ENCODE measurements around the gene SYS1.
A peak's percentile ranks its signal among the peaks of the same experiment; 100 is the strongest.
"Not testable (repeated sequence)": the region's sequence is repeated elsewhere in the genome, so short reads cannot be mapped to it uniquely, and the experiment has no call there.

SYS1 gene

DNA sequence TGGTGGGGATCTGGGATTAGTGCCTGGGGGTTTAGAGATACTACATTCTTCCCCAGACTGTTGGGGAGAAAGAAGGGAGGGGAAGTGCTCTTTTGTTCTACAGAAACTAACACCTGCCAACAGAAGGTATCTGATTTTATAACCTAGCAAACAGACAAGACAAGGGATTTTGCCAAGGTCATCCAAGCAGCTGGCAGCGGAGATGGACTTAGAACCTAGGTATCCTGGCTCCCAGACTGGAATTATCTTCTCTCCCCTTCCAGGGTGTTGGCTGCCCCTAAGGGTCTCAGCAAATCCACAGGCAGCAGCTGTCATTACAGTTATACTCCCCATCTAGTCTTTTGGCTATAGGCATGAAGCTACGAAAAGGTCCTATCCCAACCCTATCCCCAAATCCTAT, 23.2 kb upstream of the SYS1 start:
- DNase-seq (ENCODE audit: low read depth in 2 of 2), result no peak

DNA sequence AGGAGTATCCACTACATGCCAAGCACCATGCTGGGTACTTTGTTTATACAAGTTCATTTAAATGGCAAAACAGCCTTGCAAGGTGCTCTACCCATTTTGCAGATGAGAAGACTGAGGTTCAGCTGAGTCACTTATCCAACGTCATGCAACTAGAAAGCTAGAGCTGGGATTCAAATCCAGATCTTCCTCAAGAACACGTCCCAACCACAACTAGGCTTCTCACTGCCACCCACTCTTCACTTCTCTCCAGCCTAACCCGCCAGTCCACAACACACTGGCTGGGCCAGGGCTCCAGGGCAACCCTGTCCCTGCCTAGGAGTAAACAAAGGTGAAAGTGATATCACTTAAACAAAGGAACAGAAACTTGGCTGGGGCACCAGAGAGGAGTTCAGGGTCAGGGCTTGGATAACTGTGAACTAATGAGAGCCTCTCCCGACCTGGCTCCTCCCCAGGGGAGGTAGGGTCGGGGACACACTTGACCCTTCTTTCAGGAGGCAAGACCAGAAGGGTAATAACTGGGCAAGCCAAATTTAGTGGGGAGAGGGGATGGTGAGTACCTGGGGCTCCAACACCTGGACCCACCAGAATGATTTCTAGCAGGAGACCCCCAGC, 22.6 kb upstream of the SYS1 start:
- no peak for DNase-seq (ENCODE audit: low read depth in 2 of 2)

DNA sequence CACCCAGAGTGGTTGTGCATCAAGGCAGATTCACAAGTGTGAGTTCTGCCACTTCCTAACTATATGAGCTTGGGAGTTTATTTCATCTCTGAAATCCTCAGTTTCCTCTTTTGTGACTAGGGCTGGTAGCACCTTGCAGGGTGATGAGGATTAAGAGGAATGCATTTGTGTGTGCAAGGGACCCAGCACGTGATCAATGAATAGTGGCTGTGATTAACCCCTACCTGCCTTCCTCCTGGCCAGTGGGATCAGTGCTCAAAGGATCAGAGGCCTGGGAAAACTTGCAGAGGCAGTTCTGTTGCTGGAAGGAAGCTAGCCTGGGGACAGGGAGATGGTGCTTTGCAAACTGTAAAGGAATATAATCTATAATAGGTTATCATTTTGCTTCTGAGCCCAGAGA, 22.0 kb upstream of the SYS1 start:
- DNase-seq (ENCODE audit: low read depth in 2 of 2), result no peak

DNA sequence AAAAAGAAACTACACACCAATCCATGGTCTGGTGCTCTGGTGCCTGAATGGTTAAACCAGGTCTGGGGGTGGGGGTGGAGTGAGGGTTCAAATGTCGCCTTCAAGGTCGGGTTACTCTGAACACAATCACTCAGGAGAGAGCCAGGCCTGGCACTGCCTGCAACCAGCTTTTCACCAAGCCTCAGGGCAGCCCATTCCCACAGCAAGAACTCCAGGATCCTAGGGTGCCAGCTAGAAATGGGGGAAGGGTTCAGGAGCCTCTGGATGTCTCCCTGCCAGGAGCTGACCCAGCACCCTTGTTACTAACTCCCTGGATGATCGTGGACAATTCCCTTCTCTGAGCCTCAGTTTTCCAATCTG, 21.4 kb upstream of the SYS1 start:
- no peak for DNase-seq (ENCODE audit: low read depth in 2 of 2)

DNA sequence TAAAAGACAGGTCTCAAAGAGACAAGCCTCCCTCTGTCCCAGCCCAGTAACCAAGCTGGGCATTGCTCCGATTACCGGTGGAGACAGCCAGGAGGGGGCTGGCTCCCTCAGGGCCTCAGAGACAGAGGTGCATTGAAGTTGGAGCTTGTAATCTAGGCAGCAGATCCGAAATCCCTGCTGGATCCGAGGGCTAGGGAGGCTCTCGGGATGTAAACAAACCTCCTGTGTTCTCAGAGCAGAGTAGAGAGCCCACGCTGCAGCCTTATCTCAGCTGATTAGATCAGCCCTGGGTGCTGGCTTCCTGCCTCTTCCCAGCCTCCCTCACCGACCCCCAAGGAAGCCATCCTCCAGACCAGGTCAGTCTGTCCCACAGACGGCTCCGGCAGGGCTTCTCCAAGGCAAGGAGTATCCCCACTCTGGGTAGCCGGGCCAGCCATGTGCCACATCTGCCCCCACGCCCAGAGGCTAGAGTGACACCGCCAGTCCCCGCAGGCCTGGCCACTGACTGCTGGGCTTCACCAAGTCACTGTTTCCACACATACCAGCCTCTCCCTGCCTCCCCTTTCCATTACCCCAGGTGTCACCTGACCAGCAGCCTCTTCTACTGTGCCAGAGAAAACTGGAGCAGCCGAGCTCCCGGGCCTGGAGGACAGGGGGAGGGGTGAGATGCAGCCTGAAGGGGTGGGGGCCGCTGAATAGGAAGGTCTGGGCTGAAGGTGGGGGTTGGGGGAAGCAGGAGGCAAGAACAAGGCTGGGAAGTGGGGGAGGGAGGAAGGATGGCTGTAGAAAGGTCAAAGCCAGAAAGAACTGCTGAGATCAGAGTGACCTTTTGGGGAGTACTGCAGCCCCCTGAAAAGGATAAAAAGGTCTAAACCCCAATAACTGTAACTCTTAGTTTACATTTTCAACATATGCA, 20.8 kb upstream of the SYS1 start:
- no peak for DNase-seq (ENCODE audit: low read depth in 2 of 2)

DNA sequence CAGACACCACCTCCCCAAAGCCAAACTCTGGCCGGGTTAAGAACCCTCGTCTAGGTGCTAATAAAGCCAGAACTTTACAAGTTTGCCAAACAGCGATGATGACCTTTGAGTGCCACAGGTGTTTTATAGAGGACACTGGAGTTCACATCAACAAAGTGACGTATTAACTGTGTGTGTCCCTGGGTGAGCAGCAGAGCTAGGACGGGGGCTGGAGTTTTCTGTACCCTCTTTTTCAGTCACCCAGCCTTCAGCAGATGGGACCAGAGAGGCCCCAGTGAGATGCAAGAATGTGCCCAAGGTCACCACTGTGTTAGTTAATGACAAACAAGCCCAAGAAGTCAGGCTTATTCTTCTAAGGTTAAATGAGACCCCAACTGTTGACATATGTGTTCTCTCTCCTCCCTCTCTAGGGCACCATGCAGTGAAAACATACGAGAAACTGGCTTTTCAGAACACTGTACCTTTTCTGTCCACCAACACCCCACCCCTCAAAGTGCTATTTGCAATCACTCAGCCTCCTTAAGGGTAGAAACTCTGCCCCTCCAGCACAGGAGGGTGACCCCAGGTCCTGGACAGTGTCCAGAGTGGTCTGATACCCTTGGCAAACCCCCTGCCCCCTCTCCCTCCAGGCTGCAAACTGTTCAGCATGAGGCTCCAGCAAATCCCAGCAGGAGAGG, 20.0 kb upstream of the SYS1 start:
- no peak for DNase-seq (ENCODE audit: low read depth in 2 of 2)

DNA sequence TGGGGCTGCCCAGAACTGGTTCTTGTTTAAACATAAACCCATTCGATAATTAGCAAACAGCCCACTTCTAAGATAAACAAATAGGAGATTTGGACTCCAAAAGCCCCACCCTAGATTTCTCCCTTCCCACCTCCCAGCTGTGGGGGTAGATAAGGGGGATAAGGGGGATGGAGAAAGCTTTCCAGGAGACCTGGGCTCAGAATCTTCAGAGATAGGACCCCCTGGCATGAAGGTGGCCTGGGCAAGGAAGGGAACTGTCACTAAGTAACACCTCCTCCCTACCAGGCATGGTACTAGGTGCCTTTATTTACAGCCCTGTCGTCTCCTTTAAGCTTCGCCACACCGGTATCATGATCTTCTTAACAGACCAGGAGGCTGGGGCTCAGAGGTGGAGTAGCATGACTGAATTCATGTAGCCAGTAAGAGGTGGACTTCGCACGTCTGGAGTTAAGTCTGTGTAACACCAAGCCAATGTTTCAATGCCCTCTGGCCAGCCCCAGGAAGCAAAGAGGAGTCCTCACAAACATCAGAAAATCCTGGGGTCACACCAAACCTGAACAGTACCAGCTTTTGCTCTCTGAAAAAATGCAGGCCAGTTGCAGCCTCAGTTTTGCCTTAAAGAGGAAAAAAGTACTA, 19.3 kb upstream of the SYS1 start:
- no peak for DNase-seq (ENCODE audit: low read depth in 2 of 2)

DNA sequence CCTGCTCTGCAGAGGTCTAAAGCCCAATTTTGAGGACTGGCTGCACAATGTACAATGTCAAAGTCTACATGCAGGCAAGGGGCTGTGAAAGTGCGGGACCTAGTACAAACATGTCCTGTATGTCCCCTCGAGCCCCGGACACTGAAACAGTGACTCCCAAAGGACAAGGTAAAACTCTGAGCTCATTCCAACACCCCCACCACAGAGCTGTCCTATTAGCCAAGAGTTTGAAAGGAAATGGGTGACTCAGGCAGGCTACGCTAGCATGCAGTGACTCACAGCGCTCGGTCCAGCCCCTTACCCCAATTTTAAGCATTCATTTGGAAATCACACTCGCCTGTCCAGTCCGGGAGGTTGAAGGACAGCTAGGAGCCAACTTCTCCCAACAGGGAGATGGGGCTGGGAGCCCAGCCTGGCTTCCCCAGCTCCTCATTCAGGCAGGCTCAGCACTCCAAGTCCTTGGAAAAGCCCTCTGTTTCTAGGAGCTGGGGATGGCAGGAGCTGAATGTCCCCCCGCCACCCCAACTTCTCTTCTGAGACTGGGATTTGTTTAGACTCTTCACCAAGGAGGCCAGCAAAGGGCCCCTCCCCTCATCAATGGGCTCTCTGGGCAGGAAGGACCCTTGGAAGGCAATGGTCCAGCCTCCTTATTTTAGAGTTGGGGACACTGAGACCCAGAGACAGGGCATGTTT, 18.6 kb upstream of the SYS1 start:
- no peak for DNase-seq (ENCODE audit: low read depth in 2 of 2)

DNA sequence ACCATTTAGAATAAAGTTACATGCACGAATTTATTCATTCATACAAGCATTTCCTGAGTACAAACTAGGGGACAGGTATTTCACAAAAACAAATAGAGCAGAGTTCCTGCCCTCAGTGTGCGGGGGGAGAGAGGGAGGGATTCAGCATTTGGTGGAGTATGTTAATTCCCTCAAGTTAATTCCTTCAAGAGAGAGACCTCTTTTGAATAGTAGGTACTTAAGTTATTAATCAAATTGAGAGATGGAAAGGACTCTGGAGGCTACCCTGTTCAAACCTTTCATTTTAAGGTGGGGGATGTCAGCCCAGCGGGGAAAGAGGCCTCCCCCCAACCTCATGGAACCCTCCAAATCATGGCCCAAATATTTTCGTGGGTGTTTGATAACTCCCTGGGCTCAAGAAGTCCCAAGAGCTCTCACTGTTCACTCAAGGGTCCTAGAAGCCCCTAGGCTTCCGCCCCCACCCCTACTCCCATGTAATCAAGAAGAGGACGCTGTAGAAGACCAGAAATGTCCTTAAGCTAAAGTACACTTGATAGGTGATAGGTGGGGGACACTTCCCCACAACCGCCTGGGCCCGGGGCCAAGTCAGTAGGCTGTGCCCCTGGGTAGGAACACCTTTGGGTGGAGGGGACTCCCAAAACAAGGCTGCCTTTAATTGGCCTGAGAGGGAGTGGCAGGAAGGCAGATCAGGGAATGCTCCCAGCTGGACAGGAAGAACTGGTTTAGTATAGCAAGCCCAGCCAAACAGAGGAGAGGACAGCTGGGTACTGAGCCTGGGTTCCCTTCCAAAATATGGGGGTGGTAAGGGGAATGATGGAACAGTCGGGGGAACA, 17.6 kb upstream of the SYS1 start:
- no peak for DNase-seq (ENCODE audit: low read depth in 2 of 2)

DNA sequence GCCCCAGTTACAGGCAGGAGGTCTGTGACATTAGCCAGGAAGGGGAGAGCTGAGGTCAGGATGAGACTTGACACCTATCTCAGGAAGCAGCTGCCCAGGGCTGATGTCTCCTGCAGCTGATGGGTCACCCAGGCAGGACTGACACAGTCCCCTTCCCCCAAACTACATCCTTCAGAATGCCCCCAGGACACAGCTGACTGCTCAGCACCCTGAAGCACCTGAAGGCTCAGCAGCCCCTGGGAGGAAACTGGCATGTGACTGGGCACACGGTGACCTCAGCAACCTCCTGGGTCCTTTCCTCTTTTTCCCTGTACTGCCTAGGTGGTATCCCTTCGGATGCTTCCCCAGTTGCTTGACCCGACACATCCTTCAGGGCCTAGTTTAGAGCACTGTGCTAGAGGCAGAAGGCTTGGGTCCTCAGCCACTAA, 16.7 kb upstream of the SYS1 start:
- no peak for DNase-seq (ENCODE audit: low read depth in 2 of 2)

DNA sequence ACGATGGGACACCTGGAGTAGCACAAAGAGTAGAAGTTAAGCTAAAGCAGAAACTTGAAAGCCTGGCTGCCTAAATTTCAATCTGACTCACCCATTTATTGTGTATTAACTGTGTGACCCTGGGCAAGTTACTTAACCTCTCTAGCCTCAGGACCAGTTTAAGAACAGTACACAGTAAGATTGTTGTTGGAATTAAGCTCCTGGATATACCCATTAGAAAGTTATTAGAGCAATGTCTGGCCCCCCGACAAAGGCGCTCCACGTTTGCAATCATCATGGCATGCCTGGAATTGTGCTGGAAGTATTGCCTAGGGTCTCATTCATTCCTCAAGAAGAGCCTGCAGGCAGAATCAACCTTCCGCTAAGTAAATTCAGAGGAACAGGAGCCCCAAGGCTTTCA, 16.1 kb upstream of the SYS1 start:
- no peak for DNase-seq (ENCODE audit: low read depth in 2 of 2)

DNA sequence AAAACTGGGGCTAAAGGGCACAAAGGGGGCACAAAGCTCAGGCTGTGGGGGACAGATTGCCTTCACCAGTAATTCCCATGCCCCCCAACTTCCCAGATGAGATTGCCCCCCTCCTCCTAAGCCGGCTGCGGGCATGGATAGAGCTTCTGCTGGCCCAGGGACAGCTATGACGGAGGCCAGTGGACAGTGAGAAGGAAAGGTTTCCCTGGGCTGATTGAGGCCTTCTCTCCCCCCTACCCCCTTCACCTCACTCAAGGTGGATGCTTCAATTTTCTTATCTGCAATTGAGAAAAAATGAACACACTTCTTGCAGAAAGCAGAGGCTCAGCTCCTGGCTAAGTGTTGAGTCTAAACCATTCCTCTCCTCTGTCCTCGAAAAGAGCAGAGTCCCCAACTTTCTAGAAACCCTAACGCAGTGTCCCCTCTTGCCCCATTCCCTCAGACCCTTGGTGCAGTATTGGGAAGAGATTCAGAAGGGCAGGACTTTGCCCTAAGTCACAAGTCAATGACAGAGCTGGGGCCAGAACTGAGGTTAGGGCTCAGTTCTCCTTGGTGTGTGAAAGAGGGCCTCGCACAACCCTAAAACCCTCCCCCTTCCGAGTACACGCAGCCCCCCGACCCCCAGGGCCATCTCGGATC, 15.5 kb upstream of the SYS1 start:
- DNase-seq (ENCODE audit: low read depth in 2 of 2), result no peak

DNA sequence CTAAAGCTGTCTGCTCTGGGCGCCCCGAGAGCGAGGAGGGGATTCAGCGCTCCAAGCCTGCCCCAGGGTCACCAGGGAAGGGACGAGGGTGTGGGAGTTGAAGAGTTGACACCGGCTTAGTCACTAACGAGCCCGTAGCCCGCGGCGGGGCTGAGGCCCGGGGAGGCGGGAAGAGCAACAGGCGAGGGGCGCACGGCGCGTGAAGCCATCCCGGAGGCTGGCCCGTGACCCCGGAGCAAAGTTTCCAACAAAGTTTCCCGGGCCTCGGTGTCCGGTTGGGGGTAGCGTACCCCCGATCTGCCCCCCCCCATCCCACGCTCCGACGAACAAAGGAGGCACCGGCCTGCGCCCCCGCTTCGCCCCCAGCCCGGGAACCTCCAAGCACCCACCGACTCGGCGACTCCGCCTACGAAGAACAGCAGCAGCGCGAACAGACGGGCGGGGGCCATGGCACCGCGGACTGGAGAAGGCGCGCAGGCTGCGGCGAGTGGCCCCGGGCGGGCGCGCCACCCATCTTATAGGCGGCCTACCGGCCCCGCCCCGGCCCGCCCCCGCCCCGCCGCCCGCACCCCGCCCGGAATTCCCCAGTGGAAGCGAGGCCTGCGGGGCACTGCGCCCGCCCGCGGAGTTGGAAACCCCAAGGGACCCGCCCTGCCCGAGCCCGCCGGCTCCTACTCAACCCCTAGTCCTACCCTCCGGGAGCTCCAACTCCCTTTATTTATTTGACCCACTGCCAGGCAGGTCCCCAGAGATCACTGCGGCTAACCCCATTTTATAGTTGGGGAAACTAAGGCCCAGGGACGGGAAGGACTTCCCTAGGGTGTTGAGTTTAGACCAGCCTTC, 14.8 kb upstream of the SYS1 start, which contains the start of gene SDC4:
TSS of gene SDC4 (minus strand) at position 489 of the 843 bp plus-strand sequence. CDS start at position 449, 40 bp downstream.
- peak; percentile 15 to 47 for DNase-seq (ENCODE audit: low read depth in 2 of 2)

DNA sequence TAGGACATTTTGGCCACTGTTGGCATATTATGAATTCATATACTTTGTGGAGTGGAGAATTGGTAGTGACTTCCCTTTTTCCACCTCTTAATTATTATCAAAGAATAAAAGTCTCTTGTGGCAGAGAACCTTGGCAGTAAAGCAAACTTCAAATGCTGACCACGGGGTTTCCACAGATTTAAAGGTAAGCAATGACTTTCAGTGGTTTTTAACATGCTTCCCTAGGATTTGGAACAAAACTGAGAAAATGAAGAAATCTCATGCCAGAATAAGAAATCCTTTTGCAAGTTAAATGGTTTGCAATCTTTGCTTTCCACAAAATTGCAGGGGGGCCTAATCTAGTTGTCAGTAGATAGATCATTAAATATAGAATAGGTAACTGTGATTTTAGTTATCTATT, 12.7 kb upstream of the SYS1 start:
- no peak for DNase-seq (ENCODE audit: low read depth in 2 of 2)

DNA sequence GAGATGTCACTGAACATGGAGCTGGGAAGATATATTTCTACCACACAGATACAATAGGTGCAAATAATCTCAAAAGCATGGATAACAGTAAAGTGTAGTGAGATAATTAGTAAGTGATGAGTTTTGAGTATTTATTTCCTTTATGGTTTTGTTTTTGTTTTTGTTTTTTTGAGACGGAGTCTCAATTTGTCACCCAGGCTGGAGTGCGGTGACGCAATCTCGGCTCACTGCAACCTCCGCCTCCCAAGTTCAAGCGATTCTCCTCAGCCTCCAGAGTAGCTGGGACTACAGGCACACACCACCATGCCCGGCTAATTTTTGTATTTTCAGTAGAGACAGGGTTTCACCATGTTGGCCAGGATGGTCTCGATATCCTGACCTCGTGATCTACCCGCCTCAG, 12.2 kb upstream of the SYS1 start:
- not testable (repeated sequence) for DNase-seq (ENCODE audit: low read depth in 2 of 2)

DNA sequence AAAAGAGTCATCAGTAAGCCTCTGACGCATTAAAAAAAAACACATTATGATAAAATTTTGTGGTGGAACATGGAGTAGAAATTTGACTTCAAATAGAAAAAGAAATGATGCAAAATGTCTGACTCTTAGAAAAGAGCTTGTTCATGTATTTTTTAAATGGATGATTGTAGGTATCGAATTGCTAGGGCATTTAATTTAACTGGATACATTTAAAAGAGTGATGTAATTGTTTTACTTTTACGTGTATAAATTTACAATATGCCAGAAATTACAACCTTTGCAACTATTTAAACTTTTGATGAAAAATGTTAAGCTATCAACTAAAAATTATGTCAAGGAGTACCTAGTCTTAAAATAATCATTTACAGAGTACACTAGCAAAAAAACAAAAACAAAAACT, 10.2 kb upstream of the SYS1 start:
- DNase-seq (ENCODE audit: low read depth in 2 of 2), result no peak

DNA sequence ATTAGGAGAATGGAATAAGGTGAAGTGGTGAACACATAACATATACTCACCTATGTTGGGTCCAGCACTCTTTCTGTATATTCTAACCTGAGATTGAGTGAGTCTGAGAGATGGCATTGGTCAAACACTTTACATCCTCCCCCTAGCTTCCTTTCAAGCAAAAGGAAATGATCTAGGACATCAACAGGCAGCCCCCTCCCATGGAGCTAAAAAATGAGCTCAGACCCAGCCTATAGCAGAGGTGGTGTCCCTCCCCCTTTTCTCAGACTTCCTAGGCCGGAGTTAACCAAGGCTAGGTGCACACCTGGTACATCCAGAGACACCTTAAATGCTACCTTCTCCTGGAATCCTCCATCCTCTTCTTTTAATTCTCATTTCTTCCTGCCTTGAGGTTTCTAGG, 9.2 kb upstream of the SYS1 start:
- no peak for DNase-seq (ENCODE audit: low read depth in 2 of 2)

DNA sequence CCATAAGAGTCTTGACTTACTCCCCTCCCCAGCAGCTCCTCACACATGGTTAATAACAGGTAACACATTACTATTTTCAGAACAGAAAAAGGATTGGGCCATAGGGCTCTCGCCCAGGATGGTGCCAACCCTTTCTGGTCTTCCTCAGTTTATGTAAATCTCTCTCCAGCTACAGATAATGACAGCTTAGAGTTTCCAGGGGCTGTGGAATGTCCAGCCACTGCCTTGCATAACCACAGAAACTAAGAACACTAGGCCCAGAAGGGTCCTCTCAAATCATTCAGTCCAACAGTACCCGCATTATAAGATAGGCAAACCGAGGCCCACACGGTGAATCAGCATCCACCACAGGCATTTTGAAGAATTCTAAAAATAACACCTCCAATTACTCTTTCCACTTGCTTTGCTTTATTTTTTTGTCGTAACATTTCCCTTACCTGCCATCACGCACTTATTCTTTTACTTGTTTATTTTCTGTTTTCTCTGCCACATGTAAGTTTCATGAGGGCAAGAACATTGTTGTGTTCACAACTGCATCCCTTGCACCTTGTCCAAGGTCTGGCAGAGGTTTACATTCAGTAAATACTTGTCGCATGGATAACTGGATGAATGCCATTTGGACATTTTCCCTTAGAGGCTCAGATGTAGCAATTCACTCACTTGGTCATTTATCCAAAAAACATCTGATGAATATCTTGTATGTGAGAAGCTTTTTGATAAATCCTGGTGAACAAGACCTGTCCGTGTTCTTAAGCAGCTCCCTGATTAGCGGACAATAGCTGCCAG, 8.3 kb upstream of the SYS1 start:
- no peak for DNase-seq (ENCODE audit: low read depth in 2 of 2)

Data from stimulated activated CD8-positive, alpha-beta memory T cell treated with anti-CD3 and anti-CD28 coated beads, Interleukin-2, amount 100 ng/mL, for 1 hour (primary cell).